Hepatocyte (in vitro differentiated cells): ENCODE results near the gene PPM1A.

Experiments used
- EZH2 ChIP-seq: fragments of 200-600 bp; sonication (generic); IDR thresholded peaks from 2 replicates; pipeline ENCODE4 v1.6.1; 2016; ENCODE audit warnings: antibody characterized with exemption, mild to moderate bottlenecking, borderline replicate concordance
- EZH2phosphoT487 ChIP-seq: fragments of 200-600 bp; sonication (generic); IDR thresholded peaks from one replicate; pipeline ENCODE4 v1.6.1; 2018; ENCODE audit warnings: antibody characterized with exemption, mild to moderate bottlenecking, low read depth, moderate library complexity; ENCODE audit not compliant: unreplicated experiment, severe bottlenecking
- TF ChIP-seq, protein P1 (sequence below): fragments of 200-600 bp; sonication (generic); IDR thresholded peaks from 2 replicates; pipeline ENCODE4 v1.5.1; 2016; ENCODE audit warnings: antibody characterized with exemption, mild to moderate bottlenecking; ENCODE audit not compliant: poor library complexity

DNA sequence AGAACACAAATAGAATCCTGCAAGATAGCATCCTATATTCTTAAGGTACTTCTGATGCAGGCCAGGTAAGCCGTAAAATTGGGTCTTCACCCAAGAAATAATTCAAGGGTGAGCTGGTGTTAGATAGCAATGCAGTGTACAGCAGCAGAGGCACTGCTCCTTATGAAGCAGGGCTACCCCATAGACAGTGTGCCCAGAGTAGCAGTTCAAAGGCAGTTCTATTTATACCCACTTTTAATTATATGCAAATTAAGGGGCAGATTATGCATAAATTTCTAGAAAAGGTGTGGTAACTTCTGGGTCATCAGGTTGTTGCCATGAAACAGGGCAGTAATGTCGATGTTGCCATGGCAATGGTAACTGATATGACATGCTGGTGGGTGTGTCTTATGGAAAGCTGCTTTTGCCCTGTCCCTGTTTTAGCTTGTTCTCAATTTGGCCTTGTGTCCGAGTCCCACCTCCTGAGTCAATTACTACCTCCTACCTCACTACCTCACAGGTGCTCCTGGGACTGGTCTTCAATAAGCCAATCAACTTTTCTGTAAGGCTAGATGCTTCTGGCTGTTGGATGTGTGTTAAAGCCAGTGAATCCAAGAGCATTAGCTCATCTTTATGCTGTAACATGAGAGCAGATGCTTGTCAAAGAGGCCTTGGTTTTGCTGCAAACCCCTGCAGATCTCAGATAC, 61.0 kb downstream of the PPM1A start:
- TF ChIP-seq, protein P1, sequence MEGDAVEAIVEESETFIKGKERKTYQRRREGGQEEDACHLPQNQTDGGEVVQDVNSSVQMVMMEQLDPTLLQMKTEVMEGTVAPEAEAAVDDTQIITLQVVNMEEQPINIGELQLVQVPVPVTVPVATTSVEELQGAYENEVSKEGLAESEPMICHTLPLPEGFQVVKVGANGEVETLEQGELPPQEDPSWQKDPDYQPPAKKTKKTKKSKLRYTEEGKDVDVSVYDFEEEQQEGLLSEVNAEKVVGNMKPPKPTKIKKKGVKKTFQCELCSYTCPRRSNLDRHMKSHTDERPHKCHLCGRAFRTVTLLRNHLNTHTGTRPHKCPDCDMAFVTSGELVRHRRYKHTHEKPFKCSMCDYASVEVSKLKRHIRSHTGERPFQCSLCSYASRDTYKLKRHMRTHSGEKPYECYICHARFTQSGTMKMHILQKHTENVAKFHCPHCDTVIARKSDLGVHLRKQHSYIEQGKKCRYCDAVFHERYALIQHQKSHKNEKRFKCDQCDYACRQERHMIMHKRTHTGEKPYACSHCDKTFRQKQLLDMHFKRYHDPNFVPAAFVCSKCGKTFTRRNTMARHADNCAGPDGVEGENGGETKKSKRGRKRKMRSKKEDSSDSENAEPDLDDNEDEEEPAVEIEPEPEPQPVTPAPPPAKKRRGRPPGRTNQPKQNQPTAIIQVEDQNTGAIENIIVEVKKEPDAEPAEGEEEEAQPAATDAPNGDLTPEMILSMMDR, result no peak
- TF ChIP-seq EZH2phosphoT487 (no peak), EZH2 (no peak)
